IPS DF 19.7 (cell line): Measurements from ENCODE around the gene CHD5.
"Not testable (repeated sequence)": the region's sequence is repeated elsewhere in the genome, so short reads cannot be mapped to it uniquely, and the experiment has no call there.

Experiments
- DNase-seq: peaks from one replicate; pipeline ENCODE4 v3.0.0-alpha.2; 2013; ENCODE audit warnings: low read depth, low spot score

The CHD5 gene

DNA sequence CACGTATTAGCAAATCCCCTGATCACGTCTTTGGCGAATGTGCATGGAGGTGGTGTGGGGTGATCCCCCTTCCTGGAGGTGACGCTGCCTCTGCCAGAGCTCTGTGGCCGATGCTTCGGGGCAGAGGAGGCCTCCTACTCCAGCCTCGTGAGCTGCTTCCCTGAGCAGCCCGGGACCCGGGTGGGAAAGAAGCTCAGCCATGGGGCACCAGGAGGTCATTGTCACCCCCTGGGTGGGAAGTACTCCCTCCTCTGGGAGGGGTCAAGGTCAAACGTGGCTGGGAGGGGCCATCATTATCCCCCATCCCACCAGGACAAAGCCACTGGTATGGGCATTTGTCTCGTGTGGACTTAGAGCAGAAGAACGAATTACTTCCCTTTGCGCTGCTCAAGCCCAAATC lies 93.8 kb downstream of the CHD5 start:
- DNase-seq: no peak

GRCh38 chr1:6085666-6086065 lies 94.5 kb downstream of the CHD5 start:
- no peak for DNase-seq

- DNase-seq: no peak
Measured at GRCh38 chr1:6084781-6085495, 95.2 kb downstream of the CHD5 start.

GRCh38 chr1:6083801-6084446 lies 96.2 kb downstream of the CHD5 start:
- no peak for DNase-seq

- no peak for DNase-seq
Measured at GRCh38 chr1:6083385-6083784, 96.7 kb downstream of the CHD5 start.

GRCh38 chr1:6082430-6082971 lies 97.6 kb downstream of the CHD5 start:
- no peak for DNase-seq

GRCh38 chr1:6081901-6082300 lies 98.2 kb downstream of the CHD5 start:
- no peak for DNase-seq

- DNase-seq: no peak
Measured at GRCh38 chr1:6080469-6080868, 99.7 kb downstream of the CHD5 start.

DNA sequence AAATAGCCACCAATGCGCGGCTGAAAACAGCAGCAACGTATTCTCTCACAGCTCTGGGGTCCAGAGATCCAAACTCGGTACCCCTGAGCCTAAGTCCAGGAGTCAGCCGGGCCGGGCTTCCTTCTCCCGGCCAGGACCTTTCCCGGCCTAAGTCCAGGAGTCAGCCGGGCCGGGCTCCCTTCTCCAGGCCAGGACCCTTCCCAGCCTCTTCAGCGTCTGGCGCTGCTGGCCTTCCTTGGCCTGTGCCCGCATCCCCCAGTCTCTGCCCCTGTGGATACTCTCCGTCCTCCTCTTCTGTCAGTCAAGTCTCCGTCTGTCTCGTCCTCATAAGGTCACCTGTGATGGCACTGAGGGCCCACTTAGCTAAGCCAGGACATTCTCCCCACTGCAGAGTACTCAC lies 102.2 kb downstream of the CHD5 start:
- DNase-seq: no peak

DNA sequence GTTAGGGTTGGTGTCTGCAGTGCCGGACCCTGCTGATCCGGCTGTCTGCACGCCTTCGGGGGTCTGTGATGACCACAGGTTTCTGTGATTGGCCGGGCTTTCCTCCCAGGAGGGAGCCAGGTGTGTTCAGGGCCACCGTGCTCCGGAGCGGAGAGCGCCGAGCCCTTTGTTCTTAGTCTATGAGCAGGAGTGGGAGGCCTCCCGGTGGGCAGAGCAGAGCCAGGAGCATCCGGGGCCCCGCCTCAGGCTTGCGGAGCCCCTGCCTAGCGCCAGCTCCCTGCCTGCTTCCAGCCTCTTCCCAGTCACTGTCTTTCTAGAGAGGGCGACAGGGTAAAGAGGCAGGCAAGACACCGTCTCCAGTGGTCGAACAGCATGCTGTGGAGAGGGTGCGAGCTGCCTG lies 102.6 kb downstream of the CHD5 start:
- no peak for DNase-seq

DNA sequence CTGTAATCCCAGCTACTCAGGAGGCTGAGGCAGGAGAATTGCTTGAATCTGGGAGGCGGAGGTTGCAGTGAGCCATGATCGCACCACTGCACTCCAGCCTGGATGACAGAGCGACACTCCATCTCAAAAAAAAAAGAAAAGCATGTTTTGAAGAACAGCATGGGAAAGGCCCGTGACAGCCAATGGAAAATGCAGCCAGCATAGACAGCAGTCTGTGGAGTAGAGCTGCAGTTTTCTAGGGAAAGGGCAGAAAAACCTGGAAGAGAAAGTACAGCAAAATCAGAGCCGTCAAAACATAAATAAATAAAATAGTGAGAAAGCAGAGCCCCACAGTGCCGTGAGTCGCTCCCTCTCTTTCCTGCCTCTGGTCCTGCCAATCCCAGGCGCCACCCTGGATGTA lies 103.1 kb downstream of the CHD5 start:
- DNase-seq: not testable (repeated sequence)

- no peak for DNase-seq
Measured at GRCh38 chr1:6075748-6076147, 104.4 kb downstream of the CHD5 start.

DNA sequence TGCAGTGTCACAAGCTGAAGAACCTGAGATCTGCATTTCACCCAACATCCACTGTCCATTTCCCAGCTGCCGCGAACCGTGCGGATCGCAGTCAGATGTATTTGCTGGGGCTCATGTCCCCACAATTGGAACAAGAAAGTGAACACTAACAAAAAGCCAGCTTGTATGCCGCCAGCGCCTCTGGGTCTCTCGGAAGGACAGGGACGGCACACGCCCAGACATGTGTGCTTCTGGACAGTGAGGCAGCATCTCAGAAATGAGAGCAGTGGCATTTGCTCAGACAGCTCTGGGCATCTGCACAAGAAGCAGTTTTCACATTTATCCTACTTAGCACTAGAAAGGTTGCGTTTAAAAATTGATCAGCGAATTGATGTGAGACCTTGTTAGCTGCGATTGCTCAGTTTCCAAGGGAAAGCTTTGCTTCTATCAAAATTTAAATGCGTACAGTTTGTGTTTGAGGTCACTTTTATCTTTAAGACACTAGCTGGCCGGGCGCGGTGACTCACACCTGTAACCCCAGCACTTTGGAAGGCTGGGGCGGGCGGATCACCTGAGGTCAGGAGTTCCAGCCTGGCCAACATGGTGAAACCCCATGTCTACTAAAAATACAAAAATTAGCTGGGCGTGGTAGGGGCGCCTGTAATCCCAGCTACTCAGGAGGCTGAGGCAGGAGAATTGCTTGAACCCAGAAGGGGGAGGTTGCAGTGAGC lies 105.8 kb downstream of the CHD5 start:
- DNase-seq: no peak

GRCh38 chr1:6073480-6074053 lies 106.6 kb downstream of the CHD5 start:
- no peak for DNase-seq

DNA sequence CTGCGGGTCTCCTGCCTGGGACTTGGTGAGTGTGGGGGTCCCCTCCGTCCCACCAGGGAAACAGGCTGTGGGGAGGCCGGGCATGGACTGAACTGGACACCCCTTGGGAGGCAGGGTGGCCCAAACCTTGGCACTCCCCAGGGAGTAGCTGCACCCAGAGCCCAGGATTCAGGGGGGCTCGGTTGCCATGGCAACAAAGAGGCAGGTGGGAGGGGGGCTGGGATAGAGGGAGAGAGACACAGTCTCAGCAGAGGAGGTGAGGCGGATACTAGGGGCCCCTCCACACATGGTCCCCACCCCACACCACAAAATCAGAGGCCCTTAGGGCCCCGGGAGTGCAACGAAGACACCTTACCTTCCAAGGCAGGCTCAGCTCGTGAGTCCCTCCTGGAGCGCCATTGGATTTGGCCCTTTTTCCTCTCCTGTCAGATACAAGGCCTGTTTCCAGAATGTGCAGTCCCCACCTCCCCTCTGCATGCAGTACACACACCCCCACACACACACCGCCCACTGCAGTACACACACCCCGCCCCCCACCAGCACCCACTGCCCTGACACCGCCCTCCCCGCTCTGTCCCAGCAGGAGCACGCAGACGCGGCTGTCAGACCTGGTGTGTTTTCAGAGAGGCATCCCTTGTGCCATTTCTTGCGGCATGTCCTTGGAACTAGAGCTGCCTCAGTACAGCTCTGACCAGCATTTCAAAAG lies 107.2 kb downstream of the CHD5 start:
- DNase-seq: no peak

DNA sequence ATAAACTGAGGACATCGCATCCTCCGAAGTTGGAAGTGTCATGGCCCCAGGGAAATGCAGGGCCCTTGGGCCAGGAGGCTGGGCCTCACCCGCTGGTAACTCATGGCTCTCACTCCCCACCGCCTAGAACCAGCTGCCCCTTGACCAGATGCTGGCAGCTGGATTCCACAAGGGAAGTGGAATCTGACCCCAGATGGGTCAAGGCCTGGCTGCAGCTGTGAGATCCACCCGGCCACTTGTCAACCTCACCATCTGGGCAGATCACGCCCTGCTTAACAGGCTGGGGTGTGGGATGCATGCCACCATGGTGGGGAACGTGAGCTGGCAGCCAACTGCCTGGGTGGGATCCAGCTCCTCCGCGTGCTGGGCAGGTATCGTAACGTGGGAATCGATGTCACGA lies 108.9 kb downstream of the CHD5 start:
- no peak for DNase-seq

- DNase-seq: no peak
Measured at GRCh38 chr1:6070450-6070974, 109.6 kb downstream of the CHD5 start.

DNA sequence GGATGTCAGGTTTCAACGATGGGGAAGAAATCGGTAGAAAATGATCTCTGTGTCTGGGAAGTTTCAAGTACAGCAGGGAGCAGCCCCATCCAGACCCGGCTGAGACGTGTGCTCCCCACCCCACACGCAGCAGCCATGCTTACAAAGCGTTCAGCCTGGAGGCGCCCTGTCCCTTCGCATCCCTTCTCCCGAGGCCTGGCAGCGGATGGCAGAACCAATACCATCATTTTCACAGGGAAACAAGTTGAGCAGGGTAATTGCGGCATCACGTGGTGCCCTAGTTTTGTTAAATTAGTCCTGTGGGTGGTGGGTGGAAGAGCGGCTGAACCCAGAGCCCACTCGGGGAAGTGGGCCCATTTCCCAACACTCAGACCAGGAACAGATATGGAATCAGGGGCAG lies 110.5 kb downstream of the CHD5 start:
- DNase-seq: no peak

DNA sequence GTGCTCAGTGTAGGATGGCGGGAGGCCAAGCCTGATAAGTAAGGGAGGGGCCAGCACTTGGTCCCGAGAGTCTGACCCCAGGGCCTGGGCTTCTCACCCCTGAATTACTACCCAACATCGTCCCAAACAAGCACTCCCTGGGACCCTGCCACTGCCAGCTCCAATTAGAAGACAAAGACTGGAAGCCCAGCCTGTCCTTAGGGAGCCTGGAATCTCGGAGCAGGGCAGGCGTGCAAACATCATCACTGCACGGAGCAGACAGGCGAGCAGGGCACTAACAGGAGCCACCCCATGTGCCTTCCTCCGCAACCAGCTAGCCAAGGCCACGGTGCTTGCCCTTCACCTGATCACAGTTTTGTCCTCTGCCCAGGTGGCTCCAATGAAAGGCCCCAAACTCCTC lies 111.2 kb downstream of the CHD5 start:
- no peak for DNase-seq

DNA sequence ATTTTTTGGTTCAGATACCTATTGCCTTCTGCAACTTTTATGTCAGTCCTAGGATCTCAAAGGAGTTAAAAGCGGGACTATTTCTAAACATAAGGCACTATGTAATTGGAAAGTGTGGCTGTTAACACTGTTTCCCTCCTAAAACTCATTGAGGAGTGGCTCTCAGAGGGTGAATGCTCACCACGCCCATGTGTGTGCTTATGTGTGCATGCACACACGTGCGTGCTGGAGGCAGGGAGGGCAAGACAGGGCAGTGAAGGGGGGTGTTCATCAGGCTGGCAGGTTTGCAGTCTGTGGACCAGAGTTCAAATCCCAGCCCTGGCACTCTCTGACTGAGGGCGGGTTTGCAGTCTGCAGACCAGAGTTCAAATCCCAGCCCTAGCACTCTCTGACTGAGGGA lies 112.0 kb downstream of the CHD5 start:
- no peak for DNase-seq

DNA sequence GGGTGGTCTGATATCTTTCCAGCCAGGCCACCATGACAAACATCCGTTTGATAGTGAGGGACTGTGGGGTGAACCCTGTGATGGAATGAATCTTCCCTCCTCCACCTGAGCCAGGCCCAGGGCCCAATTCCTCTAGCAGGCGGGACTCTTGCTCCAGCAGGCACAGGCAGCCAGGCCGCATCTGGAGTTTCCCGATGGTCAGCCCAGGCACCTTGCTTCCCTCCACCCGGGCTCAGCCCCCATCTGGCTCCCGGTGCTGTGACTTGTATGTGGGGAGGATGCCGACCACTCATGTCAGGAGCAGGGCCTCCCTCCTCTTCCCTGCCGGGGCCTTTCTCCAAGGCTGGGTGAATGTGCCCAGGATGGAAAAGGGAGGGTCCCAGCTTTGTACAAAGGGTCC lies 113.4 kb downstream of the CHD5 start:
- DNase-seq: no peak
